Measurements from ENCODE around the gene MRPS6.

- TF ChIP-seq CREM (IDR thresholded peaks at IDR 0.05; ENCODE audit: low read depth) (no peak), ATF2 (IDR thresholded peaks at IDR 0.05; ENCODE audit: low read length) (no peak), CBX5 (IDR thresholded peaks at IDR 0.05; ENCODE audit: low read depth) (no peak), FOXM1 (IDR thresholded peaks at IDR 0.05; ENCODE audit: low read depth, low read length) (no peak), CEBPB (IDR thresholded peaks at IDR 0.05; ENCODE audit: borderline replicate concordance in 1 of 2, low read depth in 2 of 2, low read length in 2 of 2) (no peak), EZH2 (IDR thresholded peaks at IDR 0.05; ENCODE audit: borderline replicate concordance, control insufficient read depth, low read depth, low read length) (no peak), PRDM15 (CRISPR knock-in tag; IDR thresholded peaks at IDR 0.05) (no peak), HCFC1 (IDR thresholded peaks at IDR 0.05; ENCODE audit: low read length) (no peak)
Observed at GRCh38 chr21:34129039-34129891, 55.9 kb downstream of the MRPS6 start.

Measured in GM12878 (cell line).